GM12878 (cell line): ENCODE measurements around the gene SNTA1. TPM values are rescaled to one million over a fixed set of nuclear protein-coding genes. Genes with fewer than 3 reads are reported as not detected.

Source experiments
- ATAC-seq: fragments of 200-7000 bp; cut with Tn5 transposase; 3 replicates; pipeline ENCODE4 v1.9.1; 2020; ENCODE audit warnings: mild to moderate bottlenecking, moderate library complexity
- BruUV-seq: library from RNA; stranded (reverse); fragments of 400-500 nt; replicated peaks from 2 replicates; lab custom pipeline; 2021; lab: Mats Ljungman, UMichigan
- CTCF ChIA-PET: fragments of 300-600 bp; sonication (Branson Sonifier 250); formaldehyde crosslinking; extraction: SDS; loops from one replicate; lab custom pipeline; 2021; ENCODE audit warnings: inconsistent platforms; lab: Yijun Ruan, JAX
- POLR2A ChIA-PET: fragments of 350-600 bp; formaldehyde crosslinking; extraction: SDS; loops from one replicate; lab custom pipeline; 2021; ENCODE audit warnings: inconsistent platforms; lab: Charles Lee
- RAD21 ChIA-PET: fragments of 300-600 bp; sonication (Branson Sonifier 250); formaldehyde crosslinking; loops from one replicate; lab custom pipeline; 2023; ENCODE audit warnings: antibody characterized with exemption; ENCODE audit not compliant: unreplicated experiment; lab: Charles Lee
- SMC1A ChIA-PET: fragments of 300-600 bp; sonication (Branson Sonifier 250); formaldehyde crosslinking; loops from one replicate; lab custom pipeline; 2023; ENCODE audit not compliant: unreplicated experiment, uncharacterized antibody; lab: Charles Lee
- DNase-seq: peaks from one replicate; pipeline ENCODE4 v3.0.0-alpha.2; 2011; ENCODE audit warnings: low read depth, low spot score
- FAIRE-seq: peaks from 3 replicates; lab custom pipeline; 2011; peaks lifted over from hg19 to GRCh38; lab: Jason Lieb, UNC
- H2AFZ ChIP-seq: 2 replicates; pipeline ENCODE4 v1.6.0; 2011; ENCODE audit warnings: low read depth, low read length, control low read depth; ENCODE audit not compliant: control insufficient read depth
- H3K27ac ChIP-seq: 2 replicates; pipeline ENCODE4 v1.5.1; 2011; ENCODE audit warnings: control low read depth; ENCODE audit not compliant: control insufficient read depth, insufficient read depth
- H3K27me3 ChIP-seq, 2 experiments: replicated peaks in 1 of 2; 2 replicates each; pipeline versions ENCODE4 v1.6.0 to v1.6.1; 2011; ENCODE audit warnings: low read length in 1 of 2; ENCODE audit not compliant: control insufficient read depth in 2 of 2, insufficient read depth in 2 of 2
- H3K36me3 ChIP-seq, 2 experiments: 2 replicates each; pipeline ENCODE4 v1.5.1; 2011; ENCODE audit warnings: low read length in 1 of 2; ENCODE audit not compliant: control insufficient read depth in 2 of 2, insufficient read depth in 2 of 2
- H3K4me1 ChIP-seq: 2 replicates; pipeline ENCODE4 v1.6.1; 2011; ENCODE audit warnings: mild to moderate bottlenecking, low read length, moderate library complexity, mixed read lengths; ENCODE audit not compliant: control insufficient read depth, insufficient read depth
- H3K4me2 ChIP-seq: 2 replicates; pipeline ENCODE4 v1.6.0; 2011; ENCODE audit warnings: control low read depth; ENCODE audit not compliant: control insufficient read depth, insufficient read depth
- H3K4me3 ChIP-seq: fragments of 200-600 bp; sonication (generic); 2 replicates; pipeline ENCODE4 v1.5.1; 2016
- H3K79me2 ChIP-seq: 2 replicates; pipeline ENCODE4 v1.6.0; 2011; ENCODE audit warnings: low read length; ENCODE audit not compliant: control insufficient read depth, insufficient read depth
- H3K9ac ChIP-seq: 2 replicates; pipeline ENCODE4 v1.8.0; 2011; ENCODE audit warnings: low read length, control low read depth, mixed read lengths; ENCODE audit not compliant: control insufficient read depth, insufficient read depth
- H3K9me3 ChIP-seq: replicated peaks from 3 replicates; pipeline ENCODE4 v1.5.1; 2011; ENCODE audit warnings: mild to moderate bottlenecking, low read length; ENCODE audit not compliant: control insufficient read depth, insufficient read depth
- H4K20me1 ChIP-seq: 2 replicates; pipeline ENCODE4 v1.6.0; 2011; ENCODE audit not compliant: control insufficient read depth, insufficient read depth
- BCL11A ChIP-seq: IDR thresholded peaks from 2 replicates; pipeline ENCODE4 v1.6.1; 2011; ENCODE audit warnings: low read depth, low read length
- CTCF ChIP-seq, 3 experiments: IDR thresholded peaks in 2 of 3; conservative IDR thresholded peaks in 1 of 3; 2 replicates each; pipeline ENCODE4 v1.5.1; 2011; ENCODE audit warnings: low read depth in 3 of 3, low read length in 3 of 3, mild to moderate bottlenecking in 3 of 3, control low read depth in 2 of 3, moderate library complexity in 2 of 3, inconsistent platforms in 1 of 3, mixed read lengths in 1 of 3; ENCODE audit not compliant: control insufficient read depth in 2 of 3, insufficient read depth in 1 of 3; ENCODE audit errors: extremely low read depth in 1 of 3
- IRF3 ChIP-seq: fragments of 450-650 bp; IDR thresholded peaks from 2 replicates; pipeline ENCODE4 v1.6.1; 2014; ENCODE audit warnings: mild to moderate bottlenecking
- MTA3 ChIP-seq: IDR thresholded peaks from 2 replicates; pipeline ENCODE4 v1.6.1; 2012; ENCODE audit warnings: low read length, inconsistent platforms, borderline replicate concordance
- NBN ChIP-seq: fragments of 450-650 bp; IDR thresholded peaks from 2 replicates; pipeline ENCODE4 v1.6.1; 2016
- NFYB ChIP-seq: IDR thresholded peaks from 2 replicates; pipeline ENCODE4 v1.6.1; 2011; ENCODE audit warnings: low read depth, mild to moderate bottlenecking, low read length, improper control_type of control experiment, moderate library complexity; ENCODE audit not compliant: insufficient read depth
- PAX8 ChIP-seq: fragments of 450-650 bp; IDR thresholded peaks from 2 replicates; pipeline ENCODE4 v1.6.1; 2017; ENCODE audit warnings: mild to moderate bottlenecking, moderate library complexity
- RAD51 ChIP-seq: fragments of 450-650 bp; IDR thresholded peaks from 2 replicates; pipeline ENCODE4 v1.6.1; 2016; ENCODE audit warnings: moderate library complexity, mild to moderate bottlenecking, inconsistent platforms
- RB1 ChIP-seq: fragments of 450-650 bp; formaldehyde crosslinking; IDR thresholded peaks from 2 replicates; pipeline ENCODE4 v1.6.1; 2017; ENCODE audit warnings: mild to moderate bottlenecking, borderline replicate concordance
- RBBP5 ChIP-seq: fragments of 200-600 bp; sonication (generic); conservative IDR thresholded peaks from 2 replicates; pipeline ENCODE4 v1.6.1; 2016
- WGBS: methylation state at CpG from one replicate; pipeline ENCODE4 v1.1.6; 2016; ENCODE audit warnings: low lambda C conversion rate; ENCODE audit not compliant: insufficient replicate concordance, insufficient coverage; ENCODE audit errors: missing lambda C conversion rate; 5-methylcytosine and 5-hydroxymethylcytosine counted together
- in situ Hi-C: fragments of 300-500 bp; cut with MboI; formaldehyde crosslinking; loops from 9 replicates; pipeline ENCODE4 v1.14.3; 2018; ENCODE audit warnings: mixed read lengths
- intact Hi-C: fragments of 100-400 bp; cut with micrococcal nuclease; formaldehyde crosslinking; loops from one replicate; pipeline ENCODE4 v1.14.2; 2022; ENCODE audit not compliant: unreplicated experiment
- polyA plus RNA-seq, 11 experiments: library from polyadenylated mRNA; depleted of rRNA in 4 of 11; unstranded in 6 of 11; stranded (reverse) in 5 of 11; fragments of >200 nt; fragmentation: Nextera tagmentation in 4 of 11; fragmentation: Illumina TruSeq in 1 of 11; extraction: Ambion mirVana in 4 of 11; extraction: Trizol in 1 of 11; gene quantifications; 1 replicate in 1 of 11; 2 replicates in 10 of 11; pipeline versions ENCODE4 v1.2.1 to v1.2.3, GENCODE V29; 2011 to 2016; ENCODE audit warnings: inconsistent platforms in 2 of 11, missing spikeins in 2 of 11, low read depth in 1 of 11
- total RNA-seq, 4 experiments: library from RNA; depleted of rRNA in 3 of 4; stranded (reverse); fragments of >200 nt in 3 of 4; fragmentation: Illumina TruSeq in 1 of 4; extraction: Trizol in 1 of 4; gene quantifications; 2 replicates each; pipeline versions ENCODE4 v1.2.1 to v1.2.3, GENCODE V29; 2013 to 2021

SNTA1 gene
- total and polyA plus RNA-seq, 10 of the 15 experiments (the other 5 are each of a cell fraction or from before 2014, with no cell fraction given): 0.26 to 5.1 (median 1.8) TPM

GRCh38 chr20:33394718-33395117, 48.8 kb downstream of the SNTA1 start:
- in situ Hi-C loops (no loop called here), intact Hi-C loops (no loop called here)
- no peak for ATAC-seq
- peaks cover 0 to 14% of the 10 kb centered on the region in 2 experiments for H3K36me3 ChIP-seq
- TF ChIP-seq RBBP5 (no peak), RAD51 (no peak), CTCF (IDR thresholded peaks at IDR 0.05 in 2 of 3, conservative IDR thresholded peaks at IDR 0.05 in 1 of 3; ENCODE audit: control insufficient read depth in 2 of 3, extremely low read depth in 1 of 3, insufficient read depth in 1 of 3, low read depth in 3 of 3, low read length in 3 of 3) (no peak; a peak in 1 of 6 replicates), NFYB (no peak), PAX8 (no peak), IRF3 (no peak), NBN (no peak), BCL11A (no peak), RB1 (no peak), MTA3 (no peak)
- no peak overlapping the region for H3K4me2 ChIP-seq
- H4K20me1 ChIP-seq: no peaks in the 10 kb centered on the region
- no peak overlapping the region for H3K27ac ChIP-seq
- H3K9ac ChIP-seq: no peak overlapping the region
- ChIA-PET POLR2A (no interaction called here), SMC1A (no interaction called here), RAD21 (no interaction called here), CTCF (interaction anchor here (1.0 to 1.1 kb wide), 2 partner anchors 50 to 272 kb away, joined by 3 to 4 read pairs; partner anchors contain the start of gene ACTL10)
- 86% methylated on average over 4 of the region's 4 CpGs for WGBS
- no TSS peak for BruUV-seq
- no peaks in the 10 kb centered on the region for H3K4me1 ChIP-seq
- H3K79me2 ChIP-seq: peaks cover 11% of the 10 kb centered on the region
- H3K9me3 ChIP-seq: no peaks in the 10 kb centered on the region
- no peak for DNase-seq
- H3K27me3 ChIP-seq: no peaks in the 10 kb centered on the region
- H2AFZ ChIP-seq: no peak overlapping the region
- FAIRE-seq: no peak
- no peak overlapping the region for H3K4me3 ChIP-seq
